ENCODE data around the gene UTRN.

DNA sequence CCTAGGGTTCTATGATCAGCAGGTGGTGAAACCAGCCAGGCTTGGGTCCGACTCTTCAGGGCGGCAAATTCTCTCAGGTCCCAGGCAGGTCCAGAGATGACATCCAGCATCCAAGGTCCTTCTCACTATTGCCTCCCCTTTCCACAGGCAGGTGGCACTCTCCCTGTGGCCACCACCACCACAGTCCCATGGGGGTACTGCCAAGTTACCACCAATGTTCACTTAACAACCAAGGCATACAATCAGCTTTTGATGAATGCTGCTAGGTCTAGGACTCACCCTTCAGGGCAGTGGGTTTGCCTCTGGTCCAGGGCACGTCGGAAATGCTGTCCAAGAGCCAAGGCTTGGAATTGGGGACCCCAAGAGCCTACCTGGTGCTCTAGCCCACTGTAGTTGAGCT lies 40.4 kb upstream of the UTRN start:
- TF ChIP-seq, protein P1, sequence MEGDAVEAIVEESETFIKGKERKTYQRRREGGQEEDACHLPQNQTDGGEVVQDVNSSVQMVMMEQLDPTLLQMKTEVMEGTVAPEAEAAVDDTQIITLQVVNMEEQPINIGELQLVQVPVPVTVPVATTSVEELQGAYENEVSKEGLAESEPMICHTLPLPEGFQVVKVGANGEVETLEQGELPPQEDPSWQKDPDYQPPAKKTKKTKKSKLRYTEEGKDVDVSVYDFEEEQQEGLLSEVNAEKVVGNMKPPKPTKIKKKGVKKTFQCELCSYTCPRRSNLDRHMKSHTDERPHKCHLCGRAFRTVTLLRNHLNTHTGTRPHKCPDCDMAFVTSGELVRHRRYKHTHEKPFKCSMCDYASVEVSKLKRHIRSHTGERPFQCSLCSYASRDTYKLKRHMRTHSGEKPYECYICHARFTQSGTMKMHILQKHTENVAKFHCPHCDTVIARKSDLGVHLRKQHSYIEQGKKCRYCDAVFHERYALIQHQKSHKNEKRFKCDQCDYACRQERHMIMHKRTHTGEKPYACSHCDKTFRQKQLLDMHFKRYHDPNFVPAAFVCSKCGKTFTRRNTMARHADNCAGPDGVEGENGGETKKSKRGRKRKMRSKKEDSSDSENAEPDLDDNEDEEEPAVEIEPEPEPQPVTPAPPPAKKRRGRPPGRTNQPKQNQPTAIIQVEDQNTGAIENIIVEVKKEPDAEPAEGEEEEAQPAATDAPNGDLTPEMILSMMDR (IDR thresholded peaks at IDR 0.05): no peak
- no peak for TF ChIP-seq POLR2A (IDR thresholded peaks at IDR 0.05)
